Measurements from ENCODE around the gene UBE2QL1. TPM values are rescaled to one million over a fixed set of nuclear protein-coding genes. Genes with fewer than 3 reads are reported as not detected.

The UBE2QL1 gene
- total RNA-seq, 1 donor from 2014 or later = 2.7 TPM

GRCh38 chr5:6410421-6410820, 38.2 kb upstream of the UBE2QL1 start:
- TF ChIP-seq CTCF (conservative IDR thresholded peaks at IDR 0.05) = no peak
- no peaks in the 10 kb centered on the region for H3K9me3 Mint-ChIP-seq
- no peak overlapping the region for H3K4me3 Mint-ChIP-seq
- H3K36me3 Mint-ChIP-seq (ENCODE audit: low read depth) = no peaks in the 10 kb centered on the region
- no peak overlapping the region for H3K27ac Mint-ChIP-seq (ENCODE audit: unreplicated experiment)
- DNase-seq (ENCODE audit: low read depth, low spot score) = no peak
- H3K27me3 Mint-ChIP-seq (ENCODE audit: low read depth) = peaks cover 34% of the 10 kb centered on the region
- peaks cover 3% of the 10 kb centered on the region for H3K4me1 Mint-ChIP-seq

GRCh38 chr5:6411141-6411540, 37.5 kb upstream of the UBE2QL1 start:
- Mint-ChIP-seq H3K27me3 (ENCODE audit: low read depth) (peaks cover 34% of the 10 kb centered on the region), H3K4me1 (peaks cover 3% of the 10 kb centered on the region), H3K36me3 (ENCODE audit: low read depth) (no peaks in the 10 kb centered on the region), H3K27ac (ENCODE audit: unreplicated experiment) (no peak overlapping the region), H3K4me3 (no peak overlapping the region), H3K9me3 (no peaks in the 10 kb centered on the region)
- DNase-seq (ENCODE audit: low read depth, low spot score) = no peak
- TF ChIP-seq CTCF (conservative IDR thresholded peaks at IDR 0.05) = no peak

GRCh38 chr5:6412811-6413210, 35.8 kb upstream of the UBE2QL1 start:
- no peak for TF ChIP-seq CTCF (conservative IDR thresholded peaks at IDR 0.05)
- H3K4me3 Mint-ChIP-seq = no peak overlapping the region
- no peaks in the 10 kb centered on the region for H3K36me3 Mint-ChIP-seq (ENCODE audit: low read depth)
- no peaks in the 10 kb centered on the region for H3K9me3 Mint-ChIP-seq
- peaks cover 24% of the 10 kb centered on the region for H3K27me3 Mint-ChIP-seq (ENCODE audit: low read depth)
- no peak overlapping the region for H3K27ac Mint-ChIP-seq (ENCODE audit: unreplicated experiment)
- DNase-seq (ENCODE audit: low read depth, low spot score) = no peak
- no peaks in the 10 kb centered on the region for H3K4me1 Mint-ChIP-seq

- no peaks in the 10 kb centered on the region for H3K36me3 Mint-ChIP-seq (ENCODE audit: low read depth)
- H3K27me3 Mint-ChIP-seq (ENCODE audit: low read depth) = peaks cover 28% of the 10 kb centered on the region
- no peak overlapping the region for H3K4me3 Mint-ChIP-seq
- no peaks in the 10 kb centered on the region for H3K9me3 Mint-ChIP-seq
- DNase-seq (ENCODE audit: low read depth, low spot score) = no peak
- no peak overlapping the region for H3K27ac Mint-ChIP-seq (ENCODE audit: unreplicated experiment)
- H3K4me1 Mint-ChIP-seq = no peaks in the 10 kb centered on the region
- TF ChIP-seq CTCF (conservative IDR thresholded peaks at IDR 0.05) = no peak
Measured at GRCh38 chr5:6417657-6418056, 31.0 kb upstream of the UBE2QL1 start.

- H3K4me1 Mint-ChIP-seq = no peaks in the 10 kb centered on the region
- no peak for TF ChIP-seq CTCF (conservative IDR thresholded peaks at IDR 0.05)
- H3K27me3 Mint-ChIP-seq (ENCODE audit: low read depth) = peaks cover 24% of the 10 kb centered on the region
- no peak for DNase-seq (ENCODE audit: low read depth, low spot score)
- no peak overlapping the region for H3K4me3 Mint-ChIP-seq
- H3K36me3 Mint-ChIP-seq (ENCODE audit: low read depth) = no peaks in the 10 kb centered on the region
- no peak overlapping the region for H3K27ac Mint-ChIP-seq (ENCODE audit: unreplicated experiment)
- no peaks in the 10 kb centered on the region for H3K9me3 Mint-ChIP-seq
Measured at GRCh38 chr5:6418679-6419276, 29.9 kb upstream of the UBE2QL1 start.
